IMR-90 (cell line): ENCODE data around the gene SLC38A6. TPM values are rescaled to one million over a fixed set of nuclear protein-coding genes. Genes with fewer than 3 reads are reported as not detected.

Experiments used
- ATAC-seq: fragments of 200-7000 bp; cut with Tn5 transposase; 2 replicates; pipeline ENCODE4 v1.9.1; 2020; ENCODE audit warnings: low read depth, mild to moderate bottlenecking, moderate library complexity
- BruUV-seq: library from RNA; stranded (reverse); fragments of 400-500 nt; replicated peaks from 2 replicates; lab custom pipeline; 2021; lab: Mats Ljungman, UMichigan
- CTCF ChIA-PET: fragments of 300-600 bp; formaldehyde crosslinking; extraction: SDS; loops from one replicate; lab custom pipeline; 2021; ENCODE audit warnings: antibody characterized with exemption; lab: Yijun Ruan, JAX
- POLR2A ChIA-PET: fragments of 300-600 bp; sonication (Branson Sonifier 250); formaldehyde crosslinking; loops from one replicate; lab custom pipeline; 2022; ENCODE audit warnings: antibody characterized with exemption; ENCODE audit not compliant: unreplicated experiment; lab: Charles Lee
- DNase-seq: peaks from one replicate; pipeline ENCODE4 v3.0.0; 2013
- H2AFZ ChIP-seq: replicated peaks from 2 replicates; pipeline ENCODE3; 2013; ENCODE audit warnings: low read length, mild to moderate bottlenecking; ENCODE audit not compliant: poor library complexity
- H2AK5ac ChIP-seq: 2 replicates; pipeline ENCODE4 v1.6.1; 2013; ENCODE audit warnings: low read depth, low read length, inconsistent platforms
- H2AK9ac ChIP-seq: replicated peaks from 2 replicates; pipeline ENCODE3; 2013; ENCODE audit warnings: mild to moderate bottlenecking, low read depth, low read length, moderate library complexity; ENCODE audit not compliant: poor library complexity
- H2BK120ac ChIP-seq: 2 replicates; pipeline ENCODE4 v1.6.1; 2013; ENCODE audit warnings: low read depth, low read length, inconsistent platforms
- H2BK15ac ChIP-seq: 3 replicates; pipeline ENCODE4 v1.6.1; 2013; ENCODE audit warnings: low read depth, low read length, inconsistent platforms
- H2BK20ac ChIP-seq: 2 replicates; pipeline ENCODE4 v1.6.1; 2013; ENCODE audit warnings: low read depth, mild to moderate bottlenecking, inconsistent platforms, low read length, moderate library complexity
- H2BK5ac ChIP-seq: 2 replicates; pipeline ENCODE4 v1.6.1; 2013; ENCODE audit warnings: mild to moderate bottlenecking, low read depth, low read length, inconsistent platforms; ENCODE audit not compliant: poor library complexity, severe bottlenecking
- H3K14ac ChIP-seq: replicated peaks from 2 replicates; pipeline ENCODE4 v1.6.1; 2013; ENCODE audit warnings: low read depth, low read length, inconsistent platforms
- H3K18ac ChIP-seq: 2 replicates; pipeline ENCODE4 v1.6.1; 2013; ENCODE audit warnings: low read depth, low read length, control low read depth
- H3K23ac ChIP-seq: 2 replicates; pipeline ENCODE4 v1.6.1; 2013; ENCODE audit warnings: low read depth, low read length, inconsistent platforms
- H3K27ac ChIP-seq: 2 replicates; pipeline ENCODE4 v1.5.1; 2013; ENCODE audit warnings: mild to moderate bottlenecking, control low read depth, low read length; ENCODE audit not compliant: insufficient read depth
- H3K27me3 ChIP-seq: 2 replicates; pipeline ENCODE4 v1.6.1; 2013; ENCODE audit warnings: low read length; ENCODE audit not compliant: control insufficient read depth, insufficient read depth
- H3K36me3 ChIP-seq: 2 replicates; pipeline ENCODE4 v1.6.1; 2013; ENCODE audit warnings: low read length, mixed read lengths; ENCODE audit not compliant: control insufficient read depth, insufficient read depth
- H3K4ac ChIP-seq: 2 replicates; pipeline ENCODE4 v1.6.1; 2013; ENCODE audit warnings: low read depth, low read length, inconsistent platforms
- H3K4me1 ChIP-seq: 2 replicates; pipeline ENCODE4 v1.6.1; 2013; ENCODE audit warnings: low read length, mixed read lengths; ENCODE audit not compliant: control insufficient read depth, insufficient read depth
- H3K4me2 ChIP-seq: 2 replicates; pipeline ENCODE4 v1.6.1; 2013; ENCODE audit warnings: low read depth, mild to moderate bottlenecking, control low read depth, low read length, moderate library complexity
- H3K4me3 ChIP-seq: 2 replicates; pipeline ENCODE4 v1.5.1; 2013; ENCODE audit warnings: low read depth, mild to moderate bottlenecking, control low read depth, low read length, moderate library complexity; ENCODE audit not compliant: insufficient read depth
- H3K56ac ChIP-seq: 2 replicates; pipeline ENCODE4 v1.6.1; 2013; ENCODE audit warnings: low read length, inconsistent platforms; ENCODE audit not compliant: insufficient read depth; ENCODE audit errors: extremely low read depth
- H3K79me1 ChIP-seq, 2 experiments: 2 replicates each; pipeline ENCODE4 v1.6.1; 2013; ENCODE audit warnings: low read length in 2 of 2, inconsistent platforms in 1 of 2, low read depth in 1 of 2
- H3K9ac ChIP-seq: 2 replicates; pipeline ENCODE4 v1.6.1; 2013; ENCODE audit warnings: low read depth, low read length, control low read depth
- H3K9me1 ChIP-seq: 2 replicates; pipeline ENCODE4 v1.6.1; 2013; ENCODE audit warnings: low read length, inconsistent platforms; ENCODE audit not compliant: insufficient read depth
- H3K9me3 ChIP-seq: 2 replicates; pipeline ENCODE4 v1.6.1; 2013; ENCODE audit warnings: low read length; ENCODE audit not compliant: control insufficient read depth, insufficient read depth
- H4K20me1 ChIP-seq: 2 replicates; pipeline ENCODE4 v1.6.1; 2013; ENCODE audit warnings: low read length, inconsistent platforms; ENCODE audit not compliant: insufficient read depth
- H4K5ac ChIP-seq: 2 replicates; pipeline ENCODE4 v1.6.1; 2013; ENCODE audit warnings: mild to moderate bottlenecking, low read depth, low read length, control low read depth
- H4K8ac ChIP-seq, 2 experiments: 2 replicates each; pipeline ENCODE4 v1.6.1; 2013; ENCODE audit warnings: low read depth in 2 of 2, low read length in 2 of 2, control low read depth in 1 of 2, inconsistent platforms in 1 of 2
- H4K91ac ChIP-seq: 2 replicates; pipeline ENCODE4 v1.6.1; 2013; ENCODE audit warnings: low read depth, low read length, inconsistent platforms; ENCODE audit not compliant: insufficient read depth
- BHLHE40 ChIP-seq: fragments of 150-350 bp; IDR thresholded peaks from 2 replicates; pipeline ENCODE4 v1.6.1; 2016; ENCODE audit warnings: mild to moderate bottlenecking, low read depth, low read length
- CEBPB ChIP-seq: IDR thresholded peaks from 2 replicates; pipeline ENCODE4 v1.6.1; 2012; ENCODE audit warnings: low read depth, low read length, improper control_type of control experiment
- CHD1 ChIP-seq: IDR thresholded peaks from 2 replicates; pipeline ENCODE4 v1.6.1; 2012; ENCODE audit warnings: low read depth, low read length, improper control_type of control experiment
- CTCF ChIP-seq: conservative IDR thresholded peaks from 2 replicates; pipeline ENCODE4 v1.5.1; 2012; ENCODE audit warnings: mild to moderate bottlenecking, low read depth, low read length, improper control_type of control experiment
- ELK1 ChIP-seq: fragments of 150-350 bp; IDR thresholded peaks from 2 replicates; pipeline ENCODE4 v1.6.1; 2016; ENCODE audit warnings: low read depth, mild to moderate bottlenecking, low read length, moderate library complexity, borderline replicate concordance
- FOS ChIP-seq: fragments of 150-350 bp; IDR thresholded peaks from 2 replicates; pipeline ENCODE4 v1.6.1; 2016; ENCODE audit warnings: low read depth, low read length
- MAFK ChIP-seq: IDR thresholded peaks from 2 replicates; pipeline ENCODE4 v1.6.1; 2012; ENCODE audit warnings: low read depth, low read length, improper control_type of control experiment
- MAZ ChIP-seq: IDR thresholded peaks from 2 replicates; pipeline ENCODE4 v1.6.1; 2012; ENCODE audit warnings: low read depth, mild to moderate bottlenecking, low read length, improper control_type of control experiment, moderate library complexity, borderline replicate concordance
- MXI1 ChIP-seq: IDR thresholded peaks from 2 replicates; pipeline ENCODE4 v1.6.1; 2012; ENCODE audit warnings: low read depth, mild to moderate bottlenecking, low read length, moderate library complexity, borderline replicate concordance
- NFE2L2 ChIP-seq: fragments of 150-350 bp; IDR thresholded peaks from 2 replicates; pipeline ENCODE4 v1.6.1; 2016; ENCODE audit warnings: low read depth, mild to moderate bottlenecking, low read length
- POLR2A ChIP-seq: IDR thresholded peaks from 2 replicates; pipeline ENCODE4 v1.6.1; 2012; ENCODE audit warnings: mild to moderate bottlenecking, low read depth, low read length
- RAD21 ChIP-seq: IDR thresholded peaks from 2 replicates; pipeline ENCODE4 v1.6.1; 2012; ENCODE audit warnings: low read length, improper control_type of control experiment
- RCOR1 ChIP-seq: IDR thresholded peaks from 2 replicates; pipeline ENCODE4 v1.6.1; 2012; ENCODE audit warnings: mild to moderate bottlenecking, low read length, improper control_type of control experiment; ENCODE audit not compliant: insufficient replicate concordance
- RFX5 ChIP-seq: IDR thresholded peaks from 2 replicates; pipeline ENCODE4 v1.8.0; 2012; ENCODE audit warnings: low read depth, mild to moderate bottlenecking, low read length, moderate library complexity
- SMC3 ChIP-seq: fragments of 150-350 bp; IDR thresholded peaks from 2 replicates; pipeline ENCODE4 v1.6.1; 2016; ENCODE audit warnings: low read depth, mild to moderate bottlenecking, antibody characterized with exemption, low read length, moderate library complexity
- dilution Hi-C: fragments of 300-500 bp; cut with HindIII; formaldehyde crosslinking; loops from one replicate; pipeline ENCODE4 v1.14.3; 2018; ENCODE audit warnings: low sequenced_read_pairs; ENCODE audit not compliant: unreplicated experiment
- in situ Hi-C: fragments of 300-500 bp; cut with MboI; formaldehyde crosslinking; loops from 3 replicates; pipeline ENCODE4 v1.14.3; 2019; ENCODE audit warnings: low sequenced_read_pairs, inconsistent platforms, mixed read lengths
- intact Hi-C: fragments of 100-400 bp; cut with micrococcal nuclease; formaldehyde crosslinking; loops from 2 replicates; pipeline ENCODE4 v1.10.0; 2022
- polyA plus RNA-seq, 3 experiments: library from polyadenylated mRNA; depleted of rRNA; stranded (reverse); fragments of >200 nt; gene quantifications; 2 replicates each; pipeline ENCODE4 v1.2.3, GENCODE V29; 2012; ENCODE audit warnings: low replicate concordance in 1 of 3
- total RNA-seq: library from RNA; depleted of rRNA; stranded (reverse); fragments of >200 nt; gene quantifications from 2 replicates; pipeline ENCODE4 v1.2.3, GENCODE V29; 2012
- TF ChIP-seq, protein P1 (sequence below): fragments of 150-350 bp; IDR thresholded peaks from 2 replicates; pipeline ENCODE4 v1.6.1; 2017; ENCODE audit warnings: mild to moderate bottlenecking, antibody characterized with exemption, low read length, low read depth

Gene SLC38A6
- total and polyA plus RNA-seq, 2 of the 4 experiments (the other 2 are of a cell fraction): 15.5 to 18.3 TPM

DNA sequence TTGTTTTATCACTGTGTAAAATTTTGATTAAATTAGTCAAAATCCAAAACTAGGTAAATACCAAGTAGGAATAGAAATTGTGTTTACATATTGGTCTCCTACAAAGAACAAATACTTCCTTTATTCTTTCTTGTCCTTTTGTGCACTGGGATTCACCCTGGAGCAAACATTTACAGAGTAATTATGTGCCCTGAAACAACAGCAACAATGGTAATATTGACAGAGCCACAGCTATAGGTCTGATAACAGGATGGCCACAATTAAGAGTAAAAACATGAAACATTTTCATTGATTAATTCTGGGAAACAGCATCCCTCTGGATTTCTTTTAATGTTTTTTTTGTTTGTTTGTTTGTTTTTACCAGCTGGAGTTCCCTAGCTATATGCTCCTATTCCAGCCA is 61.2 kb downstream of the SLC38A6 start:
- ChIA-PET CTCF (interaction anchor here (1.3 kb wide), 1 partner anchor 10 kb away, joined by 4 read pairs; no protein-coding TSS in a partner anchor), POLR2A (no interaction called here)
- Histone ChIP-seq H3K9me3 (no peaks in the 10 kb centered on the region), H2AFZ (no peak overlapping the region), H2AK9ac (no peak overlapping the region), H3K18ac (no peak overlapping the region), H3K36me3 (no peaks in the 10 kb centered on the region; the same call in 1 of the 2 replicates), H3K23ac (no peak overlapping the region), H4K20me1 (no peaks in the 10 kb centered on the region), H2BK120ac (no peak overlapping the region), H4K5ac (no peak overlapping the region), H3K27me3 (no peaks in the 10 kb centered on the region), H2BK15ac (no peak overlapping the region), H3K9ac (no peak overlapping the region), H3K4me2 (no peak overlapping the region), H3K14ac (no peak overlapping the region), H3K4me1 (no peaks in the 10 kb centered on the region), H3K56ac (no peak overlapping the region), H3K27ac (no peak overlapping the region), H2BK20ac (no peak overlapping the region), H2AK5ac (no peak overlapping the region), H3K79me1 (no peaks in the 10 kb centered on the region), H4K91ac (no peak overlapping the region), H3K4ac (no peak overlapping the region), H2BK5ac (no peak overlapping the region), H4K8ac (no peak overlapping the region), H3K9me1 (no peaks in the 10 kb centered on the region), H3K4me3 (no peak overlapping the region)
- no peak for DNase-seq
- TF ChIP-seq POLR2A (no peak), MAZ (no peak), NFE2L2 (no peak), MAFK (no peak), BHLHE40 (no peak), RFX5 (no peak), RCOR1 (no peak), FOS (no peak), SMC3 (no peak), CEBPB (no peak), ELK1 (no peak), CTCF (no peak), MXI1 (no peak), RAD21 (no peak), CHD1 (no peak)
- TF ChIP-seq, protein P1, sequence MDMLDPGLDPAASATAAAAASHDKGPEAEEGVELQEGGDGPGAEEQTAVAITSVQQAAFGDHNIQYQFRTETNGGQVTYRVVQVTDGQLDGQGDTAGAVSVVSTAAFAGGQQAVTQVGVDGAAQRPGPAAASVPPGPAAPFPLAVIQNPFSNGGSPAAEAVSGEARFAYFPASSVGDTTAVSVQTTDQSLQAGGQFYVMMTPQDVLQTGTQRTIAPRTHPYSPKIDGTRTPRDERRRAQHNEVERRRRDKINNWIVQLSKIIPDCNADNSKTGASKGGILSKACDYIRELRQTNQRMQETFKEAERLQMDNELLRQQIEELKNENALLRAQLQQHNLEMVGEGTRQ: no peak
- BruUV-seq: no TSS peak
- no peak for ATAC-seq
- in situ Hi-C loops: loop anchor here (25.0 kb wide), 1 partner anchor 705 kb away; no protein-coding TSS in a partner anchor
- intact Hi-C loops: no loop called here
- dilution Hi-C loops: loop anchor here (25.0 kb wide), 1 partner anchor 405 kb away; the partner anchor contains the start of gene SIX1
